DOHH2 (cell line): ENCODE data around the gene CAMTA1.

Source experiments
- CTCF ChIP-seq: fragments of 200-600 bp; sonication (generic); IDR thresholded peaks from one replicate; pipeline ENCODE4 v1.5.1; 2014; ENCODE audit warnings: antibody characterized with exemption, mild to moderate bottlenecking, low read depth, low read length; ENCODE audit not compliant: poor library complexity, severe bottlenecking
- EZH2phosphoT487 ChIP-seq: fragments of 200-600 bp; sonication (generic); IDR thresholded peaks from 2 replicates; pipeline ENCODE4 v1.6.1; 2017; ENCODE audit warnings: borderline replicate concordance, mild to moderate bottlenecking, antibody characterized with exemption, low read length, moderate library complexity, mixed read lengths

- TF ChIP-seq CTCF, result no peak
- no peak for TF ChIP-seq EZH2phosphoT487
These were observed 903.4 kb downstream of the CAMTA1 start for GRCh38 chr1:7688659-7689058.
